Activated T-helper 1 cell treated with anti-CD3 and anti-CD28 coated beads, Interleukin-12 subunit alpha, Interleukin-12 subunit beta, Interleukin-2, Interleukin-4 antibody, amounts not matched to agents 30 ng/mL and 10 ng/mL and 1 ng/mL, durations not matched to agents 14 hours and 24 hours and 36 hours (primary cell): Measurements from ENCODE around the gene TMEM45B. TPM values are rescaled to one million over a fixed set of nuclear protein-coding genes. Genes with fewer than 3 reads are reported as not detected.
"Not testable (repeated sequence)": the region's sequence is repeated elsewhere in the genome, so short reads cannot be mapped to it uniquely, and the experiment has no call there.

Experiments used
- DNase-seq: peaks from one replicate; pipeline ENCODE4 v3.0.0; 2021; ENCODE audit warnings: low spot score
- H3K27ac Mint-ChIP-seq: one replicate; pipeline ENCODE4 v1.8.0; 2021; ENCODE audit warnings: mild to moderate bottlenecking, mixed read lengths
- H3K27me3 Mint-ChIP-seq: one replicate; pipeline ENCODE4 v1.8.0; 2022; ENCODE audit warnings: mild to moderate bottlenecking, moderate library complexity, mixed read lengths; ENCODE audit not compliant: insufficient read depth
- H3K36me3 Mint-ChIP-seq: one replicate; pipeline ENCODE4 v1.8.0; 2021; ENCODE audit warnings: low read depth, mixed read lengths
- H3K4me1 Mint-ChIP-seq: one replicate; pipeline ENCODE4 v1.8.0; 2021; ENCODE audit warnings: low read depth, mixed read lengths
- H3K4me3 Mint-ChIP-seq: one replicate; pipeline ENCODE4 v1.8.0; 2021; ENCODE audit warnings: mild to moderate bottlenecking, moderate library complexity, mixed read lengths
- H3K9me3 Mint-ChIP-seq: one replicate; pipeline ENCODE4 v1.8.0; 2021; ENCODE audit warnings: mixed read lengths
- intact Hi-C: fragments of 100-400 bp; cut with micrococcal nuclease; formaldehyde crosslinking; loops from one replicate; pipeline ENCODE4 v1.15.1; 2024
- total RNA-seq: library from RNA; stranded (reverse); gene quantifications from 2 replicates; pipeline ENCODE4 v1.2.3, GENCODE V29; 2022

The TMEM45B gene
- total RNA-seq, 1 donor from 2014 or later: 0.26 TPM

DNA sequence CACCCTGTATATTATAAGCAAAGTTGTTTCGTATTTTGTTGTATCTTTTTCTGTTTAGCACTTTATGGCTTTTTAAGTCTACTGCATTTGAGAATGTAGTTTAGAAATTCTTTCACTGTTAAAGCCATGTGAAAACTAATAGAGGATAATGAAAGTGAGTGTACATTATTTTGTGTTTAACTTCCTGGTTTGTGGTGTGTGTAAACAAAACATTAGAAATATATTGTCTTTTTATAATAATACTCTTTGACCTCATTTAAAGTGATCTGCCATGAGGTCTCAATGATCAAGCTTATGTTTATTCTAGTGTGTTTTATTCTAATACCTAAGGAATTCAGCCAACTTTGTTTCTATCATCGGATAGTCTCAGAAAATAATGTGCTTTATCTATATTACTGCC lies 27.4 kb upstream of the TMEM45B start:
- Mint-ChIP-seq H3K27ac (no peak overlapping the region), H3K36me3 (no peaks in the 10 kb centered on the region), H3K9me3 (no peaks in the 10 kb centered on the region), H3K27me3 (peaks cover 8% of the 10 kb centered on the region), H3K4me1 (no peaks in the 10 kb centered on the region), H3K4me3 (no peak overlapping the region)
- intact Hi-C loops: loop anchor here (5.0 kb wide), 1 partner anchor 344 kb away; no protein-coding TSS in a partner anchor
- no peak for DNase-seq

DNA sequence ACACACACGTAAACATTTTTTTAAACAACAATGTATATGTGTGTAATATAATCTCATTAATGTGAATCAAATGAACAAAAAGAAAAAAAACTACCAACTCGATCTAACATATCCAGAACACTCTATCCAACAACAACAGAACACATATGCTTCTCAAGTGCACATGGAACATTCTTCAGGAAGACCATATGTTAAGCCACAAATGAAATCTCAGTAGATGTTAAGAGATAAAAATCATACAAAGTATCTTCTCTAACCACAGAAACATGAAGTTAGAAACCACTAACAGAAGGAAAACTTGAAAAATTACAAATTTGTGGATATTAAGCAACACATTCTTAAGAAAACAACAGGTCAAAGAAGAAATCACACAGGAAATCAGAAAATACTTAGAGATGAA lies 25.5 kb upstream of the TMEM45B start:
- Mint-ChIP-seq H3K9me3 (peaks cover 4% of the 10 kb centered on the region), H3K27me3 (peaks cover 8% of the 10 kb centered on the region), H3K36me3 (no peaks in the 10 kb centered on the region), H3K4me1 (no peaks in the 10 kb centered on the region), H3K4me3 (no peak overlapping the region), H3K27ac (no peak overlapping the region)
- intact Hi-C loops: no loop called here
- no peak for DNase-seq

DNA sequence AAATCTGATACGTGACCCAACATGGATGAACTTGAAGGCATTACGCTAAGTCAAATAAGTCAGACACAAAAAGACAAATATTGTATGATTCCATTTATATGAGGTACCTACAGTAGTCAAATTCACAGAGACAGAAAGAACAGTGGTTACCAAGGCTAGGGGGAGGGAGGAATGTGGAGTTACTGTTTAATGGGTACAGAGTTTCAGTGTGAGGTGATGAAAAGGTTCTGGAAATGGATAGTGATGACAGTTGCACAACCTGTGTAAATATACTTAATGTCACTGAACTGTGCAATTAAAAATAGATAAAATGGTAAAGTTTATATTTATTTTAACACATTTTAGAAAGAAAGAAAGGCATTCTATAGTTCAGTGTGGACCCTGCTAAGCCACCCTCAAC lies 24.1 kb upstream of the TMEM45B start:
- Mint-ChIP-seq H3K4me1 (no peaks in the 10 kb centered on the region), H3K36me3 (no peaks in the 10 kb centered on the region), H3K4me3 (no peak overlapping the region), H3K27ac (no peak overlapping the region), H3K9me3 (peaks cover 12% of the 10 kb centered on the region), H3K27me3 (peaks cover 8% of the 10 kb centered on the region)
- intact Hi-C loops: no loop called here
- no peak for DNase-seq

DNA sequence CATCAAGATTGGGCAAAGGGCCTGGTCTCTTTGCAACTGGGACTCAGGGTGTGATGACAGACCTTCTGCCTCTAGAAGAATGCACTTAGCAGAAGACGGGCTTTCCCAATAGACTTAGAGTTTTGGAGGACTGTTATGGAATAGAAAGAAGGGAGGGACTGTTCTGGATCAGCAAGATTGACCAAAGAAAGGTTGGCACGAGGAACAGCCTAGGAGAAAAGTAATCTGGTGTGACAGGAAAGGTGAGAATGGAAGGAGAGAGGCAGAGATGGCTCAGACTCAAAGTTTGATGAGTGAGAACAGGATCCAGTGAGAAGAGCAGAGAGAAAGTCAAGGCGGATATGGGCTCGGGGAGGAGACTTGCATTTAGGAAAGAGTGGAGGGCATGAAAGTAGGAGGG lies 23.0 kb upstream of the TMEM45B start:
- H3K27me3 Mint-ChIP-seq: peaks cover 6% of the 10 kb centered on the region
- H3K36me3 Mint-ChIP-seq: no peaks in the 10 kb centered on the region
- H3K27ac Mint-ChIP-seq: no peak overlapping the region
- H3K4me3 Mint-ChIP-seq: no peak overlapping the region
- intact Hi-C loops: no loop called here
- H3K4me1 Mint-ChIP-seq: no peaks in the 10 kb centered on the region
- H3K9me3 Mint-ChIP-seq: peaks cover 12% of the 10 kb centered on the region
- DNase-seq: no peak

DNA sequence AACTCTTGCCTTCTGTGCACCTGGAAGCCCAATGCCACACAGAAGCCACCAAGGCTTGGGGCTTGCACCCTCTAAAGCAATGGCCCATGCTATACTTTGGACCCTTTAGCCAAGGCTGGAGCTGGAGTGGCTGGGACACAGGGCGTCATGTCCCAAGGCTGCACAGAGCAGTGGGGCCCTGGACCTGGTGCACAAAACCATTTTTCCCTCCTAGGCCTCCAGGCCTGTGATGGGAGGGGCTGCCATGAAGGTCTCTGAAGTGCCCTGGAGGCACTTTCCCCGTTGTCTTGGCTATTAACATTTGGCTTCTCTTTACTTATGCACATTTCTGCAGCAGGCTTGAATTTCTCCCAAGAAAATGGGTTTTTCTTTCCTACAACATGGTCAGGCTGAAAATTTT lies 20.6 kb upstream of the TMEM45B start:
- Mint-ChIP-seq H3K36me3 (no peaks in the 10 kb centered on the region), H3K4me1 (no peaks in the 10 kb centered on the region), H3K9me3 (peaks cover 17% of the 10 kb centered on the region), H3K4me3 (no peak overlapping the region), H3K27ac (no peak overlapping the region), H3K27me3 (peaks cover 6% of the 10 kb centered on the region)
- intact Hi-C loops: no loop called here
- no peak for DNase-seq

DNA sequence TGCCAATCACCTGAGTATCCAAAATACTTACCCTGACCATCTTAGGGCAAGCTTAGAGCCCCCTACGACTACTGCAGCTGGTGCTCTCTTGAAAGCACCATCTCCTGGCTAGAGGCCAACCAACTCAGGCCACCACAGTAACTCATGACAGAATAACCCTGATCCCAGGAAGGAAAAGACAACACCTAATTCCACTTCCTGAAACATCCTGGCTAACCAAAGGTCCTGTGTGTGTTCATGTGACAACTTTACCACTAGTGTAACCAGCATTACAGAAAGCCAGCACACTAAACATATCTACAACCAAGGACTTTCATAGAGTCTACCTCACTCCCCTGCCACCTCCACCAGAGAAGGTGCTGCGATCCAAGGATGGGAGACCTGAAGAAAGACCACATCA lies 17.4 kb upstream of the TMEM45B start:
- peaks cover 2% of the 10 kb centered on the region for H3K4me1 Mint-ChIP-seq
- H3K27me3 Mint-ChIP-seq: no peaks in the 10 kb centered on the region

DNA sequence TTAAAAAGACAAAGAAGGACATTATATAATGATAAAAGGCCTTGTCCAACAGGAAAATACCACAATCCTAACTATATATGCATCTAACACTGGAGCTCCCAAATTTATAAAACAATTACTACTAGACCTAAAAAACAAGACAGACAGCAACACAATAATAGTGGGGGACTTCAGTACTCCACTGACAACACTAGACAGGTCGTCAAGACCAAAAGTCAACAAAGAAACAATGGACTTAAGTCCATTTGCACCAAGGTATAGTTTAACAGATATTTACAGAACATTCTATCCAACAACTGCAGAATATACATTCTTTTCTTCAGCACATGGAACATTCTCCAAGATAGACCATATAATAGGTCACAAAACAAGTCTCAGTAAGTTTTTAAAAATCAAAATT lies 15.5 kb upstream of the TMEM45B start:
- DNase-seq, H3K27me3 Mint-ChIP-seq, H3K27ac Mint-ChIP-seq, H3K4me3 Mint-ChIP-seq, intact Hi-C loops, H3K36me3 Mint-ChIP-seq: not testable (repeated sequence)
- peaks cover 26% of the 10 kb centered on the region for H3K9me3 Mint-ChIP-seq
- H3K4me1 Mint-ChIP-seq: peaks cover 19% of the 10 kb centered on the region

More for the DNA sequence above, 17.4 kb upstream of the TMEM45B start:
- Mint-ChIP-seq H3K4me3 (no peak overlapping the region), H3K36me3 (no peaks in the 10 kb centered on the region), H3K27ac (no peak overlapping the region), H3K9me3 (peaks cover 24% of the 10 kb centered on the region)
- intact Hi-C loops: no loop called here
- DNase-seq: no peak

DNA sequence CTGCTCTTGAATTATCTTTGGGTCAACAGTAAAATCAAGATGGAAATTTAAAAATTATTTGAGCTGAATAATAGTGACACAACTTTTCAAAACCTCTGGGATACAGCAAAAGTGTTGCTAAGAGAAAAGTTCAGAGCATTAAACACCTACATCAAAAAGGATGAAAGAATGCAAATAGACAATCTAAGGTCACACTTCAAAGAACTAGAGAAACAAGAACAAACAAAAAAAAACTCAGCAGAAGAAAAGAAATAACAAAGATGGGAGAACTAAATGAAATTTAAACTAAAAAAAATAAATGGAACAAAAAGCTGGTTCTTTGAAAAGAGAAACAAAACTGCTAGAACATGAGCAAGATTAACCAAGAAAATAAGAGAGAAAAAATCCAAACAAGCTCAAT lies 15.0 kb upstream of the TMEM45B start:
- H3K36me3 Mint-ChIP-seq: peaks cover 4% of the 10 kb centered on the region
- no peak for DNase-seq
- intact Hi-C loops: no loop called here
- H3K4me1 Mint-ChIP-seq: peaks cover 19% of the 10 kb centered on the region
- H3K27me3 Mint-ChIP-seq: peaks cover 6% of the 10 kb centered on the region
- H3K9me3 Mint-ChIP-seq: peaks cover 22% of the 10 kb centered on the region
- H3K4me3 Mint-ChIP-seq: no peak overlapping the region
- no peak overlapping the region for H3K27ac Mint-ChIP-seq

DNA sequence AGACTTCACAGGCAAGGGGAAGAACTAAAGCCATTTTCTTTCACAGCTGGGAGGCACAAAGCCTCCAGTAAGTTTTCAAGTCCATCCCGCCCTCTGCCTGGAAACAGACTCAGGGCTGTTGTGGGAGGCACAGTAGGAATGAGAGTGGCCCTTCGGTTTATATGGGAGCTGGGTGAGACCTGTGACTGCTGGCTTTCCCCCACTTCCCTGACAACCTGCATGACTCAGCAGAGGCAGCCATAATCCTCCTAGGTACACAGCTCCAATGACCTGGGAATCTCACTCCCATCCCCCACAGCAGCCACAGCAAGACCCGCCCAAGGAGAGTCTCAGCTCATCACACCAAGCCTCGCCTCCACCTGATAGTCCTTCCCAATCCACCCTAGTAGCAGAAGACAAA lies 12.1 kb upstream of the TMEM45B start:
- Mint-ChIP-seq H3K9me3 (peaks cover 18% of the 10 kb centered on the region), H3K4me1 (peaks cover 19% of the 10 kb centered on the region), H3K4me3 (no peak overlapping the region), H3K36me3 (peaks cover 4% of the 10 kb centered on the region), H3K27ac (no peak overlapping the region), H3K27me3 (peaks cover 15% of the 10 kb centered on the region)
- intact Hi-C loops: no loop called here
- DNase-seq: no peak

DNA sequence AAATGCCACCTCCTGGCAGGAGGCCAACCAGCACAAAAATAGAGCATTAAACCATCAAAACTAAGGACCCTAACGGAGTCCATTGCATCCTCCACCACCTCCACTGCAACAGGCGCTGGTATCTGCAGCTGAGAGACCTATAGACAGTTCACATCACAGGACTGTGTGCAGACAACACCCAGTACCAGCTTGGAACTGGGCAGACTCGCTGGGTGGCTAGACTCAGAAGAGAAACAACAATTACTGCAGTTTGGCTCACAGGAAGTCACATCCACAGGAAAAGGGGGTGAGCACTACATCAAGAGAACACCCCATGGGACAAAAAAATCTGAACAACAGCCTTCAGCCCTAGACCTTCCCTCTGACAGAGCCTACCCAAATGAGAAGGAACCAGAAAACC lies 11.6 kb upstream of the TMEM45B start:
- intact Hi-C loops: no loop called here
- peak overlapping the region; percentile 4 for H3K4me3 Mint-ChIP-seq

DNA sequence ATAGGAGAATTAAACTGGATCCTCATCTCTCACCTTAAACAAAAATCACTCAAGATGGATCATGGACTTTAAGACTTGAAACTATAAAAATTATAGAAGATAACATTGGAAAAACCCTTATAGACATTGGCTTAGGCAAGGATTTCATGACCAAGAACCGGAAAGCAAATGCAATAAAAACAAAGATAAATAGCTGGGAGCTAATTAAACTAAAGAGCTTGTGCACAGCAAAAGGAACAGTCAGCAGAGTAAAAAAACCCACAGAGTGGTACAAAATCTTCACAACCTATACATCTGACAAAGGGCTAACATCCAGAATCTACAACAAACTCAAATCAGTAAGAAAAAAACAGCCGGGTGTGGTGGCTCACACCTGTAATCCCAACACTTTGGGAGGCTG lies 7.4 kb upstream of the TMEM45B start:
- intact Hi-C loops, H3K27ac Mint-ChIP-seq, H3K9me3 Mint-ChIP-seq, H3K4me3 Mint-ChIP-seq, H3K36me3 Mint-ChIP-seq, DNase-seq: not testable (repeated sequence)
- Mint-ChIP-seq H3K27me3 (peaks cover 28% of the 10 kb centered on the region), H3K4me1 (peaks cover 16% of the 10 kb centered on the region)

More for the DNA sequence above, 11.6 kb upstream of the TMEM45B start:
- no peak for DNase-seq
- Mint-ChIP-seq H3K9me3 (peaks cover 16% of the 10 kb centered on the region), H3K27me3 (peaks cover 15% of the 10 kb centered on the region), H3K36me3 (peaks cover 4% of the 10 kb centered on the region), H3K4me1 (peaks cover 19% of the 10 kb centered on the region), H3K27ac (no peak overlapping the region)

DNA sequence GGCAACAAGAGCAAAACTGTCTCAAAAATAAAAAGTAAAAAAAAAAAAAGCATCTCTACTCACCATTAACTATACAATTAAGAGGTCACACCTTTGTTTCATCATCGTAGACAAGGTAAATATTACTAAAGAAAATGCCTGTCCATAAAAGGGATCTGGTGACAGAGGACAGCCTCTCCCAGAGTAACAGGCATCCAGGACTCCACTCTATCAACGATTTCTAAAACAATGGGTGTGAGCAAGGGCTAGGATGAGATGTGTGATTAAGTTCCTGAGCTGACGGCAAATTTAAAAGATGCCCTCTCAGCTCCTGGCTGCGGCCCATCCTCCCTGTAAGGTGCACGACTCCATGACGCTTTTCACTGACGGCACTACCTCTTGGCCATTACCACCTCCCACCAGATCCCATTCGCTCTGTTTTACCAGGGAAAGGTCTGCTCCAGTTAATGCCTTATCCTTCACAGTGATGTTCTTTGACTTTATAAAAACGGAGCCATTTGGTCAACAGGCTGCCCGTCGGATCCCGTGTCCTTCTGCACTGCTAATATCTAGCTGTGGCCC lies 2.3 kb upstream of the TMEM45B start:
- H3K9me3 Mint-ChIP-seq: peaks cover 5% of the 10 kb centered on the region
- peak overlapping the region; percentile 69 for H3K4me3 Mint-ChIP-seq
- no peaks in the 10 kb centered on the region for H3K36me3 Mint-ChIP-seq
- peaks cover 42% of the 10 kb centered on the region for H3K27me3 Mint-ChIP-seq
- H3K27ac Mint-ChIP-seq: no peak overlapping the region
- no peak for DNase-seq
- peaks cover 26% of the 10 kb centered on the region for H3K4me1 Mint-ChIP-seq
- intact Hi-C loops: no loop called here

DNA sequence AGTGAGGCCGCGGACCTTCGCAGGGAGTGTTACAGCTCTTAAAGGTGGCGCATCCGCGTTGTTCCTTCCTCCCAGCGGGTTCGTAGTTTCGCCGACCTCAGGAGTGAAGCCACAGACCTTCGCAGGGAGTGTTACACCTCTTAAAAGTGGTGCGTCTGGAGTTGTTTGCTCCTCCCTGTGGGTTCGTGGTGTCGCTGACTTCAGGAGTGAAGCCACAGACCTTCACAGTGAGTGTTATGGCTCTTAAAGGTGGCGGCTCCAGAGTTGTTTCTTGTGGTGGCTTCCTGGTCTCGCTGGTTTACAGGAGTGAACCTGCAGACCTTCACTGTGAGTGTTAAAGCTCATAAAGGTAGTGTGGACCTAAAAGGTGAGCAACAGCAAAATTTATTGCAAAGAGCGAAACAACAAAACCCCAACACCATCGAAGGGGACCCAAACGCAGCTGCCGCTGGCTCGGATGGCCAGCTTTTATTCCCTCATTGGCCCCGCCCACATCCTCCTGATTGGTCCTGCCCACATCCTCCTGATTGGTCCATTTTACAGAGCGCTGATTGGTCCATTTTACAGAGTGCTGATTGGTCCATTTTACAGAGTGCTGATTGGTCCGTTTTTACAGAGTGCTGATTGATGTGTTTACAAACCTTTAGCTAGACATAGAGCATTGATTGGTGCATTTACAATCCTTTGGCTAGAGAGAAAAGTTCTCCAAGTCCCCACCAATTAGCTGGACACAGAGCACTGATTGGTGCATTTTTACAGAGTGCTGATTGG lies 1.2 kb upstream of the TMEM45B start:
- Mint-ChIP-seq H3K27me3 (peaks cover 46% of the 10 kb centered on the region), H3K9me3 (peaks cover 5% of the 10 kb centered on the region), H3K36me3 (no peaks in the 10 kb centered on the region), H3K4me1 (peaks cover 26% of the 10 kb centered on the region), H3K27ac (peak overlapping the region; percentile 67), H3K4me3 (peak overlapping the region; percentile 69)
- peak; percentile 57 for DNase-seq
- intact Hi-C loops: loop anchor here (2.0 to 5.0 kb wide), 3 partner anchors 80 to 253 kb away; partner anchors contain the start of genes APLP2, NFRKB and PRDM10
